Activated naive CD4-positive, alpha-beta T cell treated with anti-CD3 and anti-CD28 coated beads, Interleukin-2, amount 50 U/mL, for 72 hours (primary cell): ENCODE measurements around the gene OSBPL5. TPM values are rescaled to one million over a fixed set of nuclear protein-coding genes. Genes with fewer than 3 reads are reported as not detected.
"Not testable (repeated sequence)": the region's sequence is repeated elsewhere in the genome, so short reads cannot be mapped to it uniquely, and the experiment has no call there.

Experiments used
- ATAC-seq, 2 donors: fragments of 150-1000 bp; cut with Tn5 transposase; 2 replicates each; pipeline ENCODE4 v1.10.0; 2021; ENCODE audit warnings: mild to moderate bottlenecking in 2 of 2, moderate library complexity in 2 of 2
- DNase-seq, 2 donors: peaks; one replicate each; pipeline ENCODE4 v3.0.0; 2021 to 2022; ENCODE audit warnings: low spot score in 2 of 2
- H3K27ac Mint-ChIP-seq, 2 donors: one replicate each; pipeline ENCODE4 v1.8.0; 2022; ENCODE audit warnings: mild to moderate bottlenecking in 2 of 2, mixed read lengths in 2 of 2
- H3K36me3 Mint-ChIP-seq, 2 donors: one replicate each; pipeline ENCODE4 v1.8.0; 2022; ENCODE audit warnings: mixed read lengths in 2 of 2
- H3K9me3 Mint-ChIP-seq, 2 donors: one replicate each; pipeline ENCODE4 v1.8.0; 2022; ENCODE audit warnings: mixed read lengths in 2 of 2
- total RNA-seq, 2 donors: library from RNA; stranded (reverse); gene quantifications; one replicate each; pipeline ENCODE4 v1.2.3, GENCODE V29; 2022

OSBPL5 gene
- total RNA-seq, 2 donors from 2014 or later: 1.2 to 20.0 TPM

GRCh38 chr11:3127706-3128355 is 37.3 kb downstream of the OSBPL5 start:
- ATAC-seq: no peak
- peak in 1 of 2 donors; percentile 50 for DNase-seq
- H3K36me3 Mint-ChIP-seq: no peaks in the 10 kb centered on the region
- H3K9me3 Mint-ChIP-seq: no peaks in the 10 kb centered on the region
- H3K27ac Mint-ChIP-seq: no peak overlapping the region

GRCh38 chr11:3126901-3127691 is 38.0 kb downstream of the OSBPL5 start:
- ATAC-seq: no peak
- Mint-ChIP-seq H3K27ac (no peak overlapping the region), H3K9me3 (no peaks in the 10 kb centered on the region), H3K36me3 (no peaks in the 10 kb centered on the region)
- peak in 1 of 2 donors; percentile 51 for DNase-seq

- ATAC-seq: no peak
- H3K27ac Mint-ChIP-seq: no peak overlapping the region
- no peaks in the 10 kb centered on the region for H3K9me3 Mint-ChIP-seq
- DNase-seq: no peak
- H3K36me3 Mint-ChIP-seq: no peaks in the 10 kb centered on the region
Observed at GRCh38 chr11:3126207-3126865, 38.8 kb downstream of the OSBPL5 start.

- Mint-ChIP-seq H3K36me3 (no peaks in the 10 kb centered on the region), H3K27ac (peak overlapping the region in 1 of 2 donors; percentile 25), H3K9me3 (no peaks in the 10 kb centered on the region)
- DNase-seq (peak in 1 of 2 donors; percentile 28), ATAC-seq (no peak)
Observed at GRCh38 chr11:3124821-3125220, 40.3 kb downstream of the OSBPL5 start.

GRCh38 chr11:3123761-3124733 is 41.1 kb downstream of the OSBPL5 start:
- peak in 1 of 2 donors; percentile 50 for ATAC-seq
- Mint-ChIP-seq H3K27ac (no peak overlapping the region), H3K36me3 (no peaks in the 10 kb centered on the region), H3K9me3 (no peaks in the 10 kb centered on the region)
- peak in 1 of 2 donors; percentile 34 for DNase-seq

- Mint-ChIP-seq H3K9me3 (no peaks in the 10 kb centered on the region), H3K27ac (no peak overlapping the region)
- ATAC-seq: no peak
Observed at GRCh38 chr11:3123305-3123704, 41.8 kb downstream of the OSBPL5 start.

GRCh38 chr11:3122775-3123201 is 42.3 kb downstream of the OSBPL5 start:
- ATAC-seq: no peak
- H3K27ac Mint-ChIP-seq: no peak overlapping the region
- peaks cover 0 to 3% of the 10 kb centered on the region in 2 donors for H3K36me3 Mint-ChIP-seq
- H3K9me3 Mint-ChIP-seq: peaks cover 0 to 2% of the 10 kb centered on the region in 2 donors
- DNase-seq: peak in 1 of 2 donors; percentile 54

More at GRCh38 chr11:3123305-3123704, 41.8 kb downstream of the OSBPL5 start:
- DNase-seq: peak in 1 of 2 donors; percentile 44
- no peaks in the 10 kb centered on the region for H3K36me3 Mint-ChIP-seq

- Mint-ChIP-seq H3K27ac (no peak overlapping the region), H3K9me3 (peaks cover 0 to 5% of the 10 kb centered on the region in 2 donors), H3K36me3 (peaks cover 0 to 7% of the 10 kb centered on the region in 2 donors)
- peak in 1 of 2 donors; percentile 28 for DNase-seq
- ATAC-seq: no peak
Observed at GRCh38 chr11:3121931-3122774, 43.0 kb downstream of the OSBPL5 start.

GRCh38 chr11:3121416-3121815 is 43.7 kb downstream of the OSBPL5 start:
- DNase-seq (peak in 1 of 2 donors; percentile 35), ATAC-seq (no peak)
- Mint-ChIP-seq H3K27ac (no peak overlapping the region), H3K9me3 (peaks cover 0 to 5% of the 10 kb centered on the region in 2 donors), H3K36me3 (peaks cover 0 to 8% of the 10 kb centered on the region in 2 donors)

GRCh38 chr11:3120071-3120792 is 44.9 kb downstream of the OSBPL5 start:
- Mint-ChIP-seq H3K9me3 (peaks cover 0 to 7% of the 10 kb centered on the region in 2 donors), H3K27ac (no peak overlapping the region), H3K36me3 (peaks cover 0 to 15% of the 10 kb centered on the region in 2 donors)
- ATAC-seq (no peak), DNase-seq (peak in 1 of 2 donors; percentile 47)

- peaks cover 0 to 23% of the 10 kb centered on the region in 2 donors for H3K36me3 Mint-ChIP-seq
- H3K27ac Mint-ChIP-seq: no peak overlapping the region
- peak in 1 of 2 donors; percentile 50 for DNase-seq
- no peak for ATAC-seq
- H3K9me3 Mint-ChIP-seq: peaks cover 0 to 11% of the 10 kb centered on the region in 2 donors
Observed at GRCh38 chr11:3119141-3119821, 45.8 kb downstream of the OSBPL5 start.

GRCh38 chr11:3115321-3115720 is 49.8 kb downstream of the OSBPL5 start:
- ATAC-seq (no peak), DNase-seq (no peak)
- peaks cover 0 to 35% of the 10 kb centered on the region in 2 donors for H3K36me3 Mint-ChIP-seq
- no peak overlapping the region for H3K27ac Mint-ChIP-seq
- peaks cover 0 to 16% of the 10 kb centered on the region in 2 donors for H3K9me3 Mint-ChIP-seq

- ATAC-seq, H3K27ac Mint-ChIP-seq, DNase-seq: not testable (repeated sequence)
- Mint-ChIP-seq H3K36me3 (peaks cover 0 to 35% of the 10 kb centered on the region in 2 donors), H3K9me3 (peaks cover 0 to 16% of the 10 kb centered on the region in 2 donors)
Observed at GRCh38 chr11:3113661-3114060, 51.4 kb downstream of the OSBPL5 start.
